NB4 (cell line): ENCODE data around the gene PPP1R37.

Source experiments
- CTCF ChIP-seq: IDR thresholded peaks from one replicate; pipeline ENCODE4 v1.5.1; 2012; ENCODE audit warnings: low read depth, low read length
- MAX ChIP-seq: IDR thresholded peaks from 2 replicates; pipeline ENCODE4 v1.6.1; 2011; ENCODE audit warnings: low read depth, low read length
- POLR2A ChIP-seq: IDR thresholded peaks from 2 replicates; pipeline ENCODE4 v1.6.1; 2011; ENCODE audit warnings: mild to moderate bottlenecking; ENCODE audit not compliant: insufficient read length; ENCODE audit errors: extremely low read depth

- TF ChIP-seq POLR2A (no peak), CTCF (no peak), MAX (no peak)
Measured at GRCh38 chr19:45171211-45171623, 78.2 kb downstream of the PPP1R37 start.
